Astrocyte (in vitro differentiated cells and primary cell): ENCODE data around the gene PAGE4. TPM values are rescaled to one million over a fixed set of nuclear protein-coding genes. Genes with fewer than 3 reads are reported as not detected.

Experiments used
- DNase-seq: peaks from one replicate; pipeline ENCODE4 v3.0.0-alpha.2; 2010; ENCODE audit warnings: low read depth
- FAIRE-seq: peaks from 2 replicates; lab custom pipeline; 2011; peaks lifted over from hg19 to GRCh38; lab: Jason Lieb, UNC
- H2AFZ ChIP-seq: 2 replicates; pipeline ENCODE4 v1.6.0; 2012; ENCODE audit warnings: low read depth, low read length, inconsistent platforms
- H3K27ac ChIP-seq: 2 replicates; pipeline ENCODE4 v1.5.1; 2011; ENCODE audit warnings: low read depth, low read length, inconsistent platforms
- H3K27me3 ChIP-seq: 2 replicates; pipeline ENCODE4 v1.6.0; 2011; ENCODE audit warnings: low read length, inconsistent platforms; ENCODE audit not compliant: insufficient read depth
- H3K36me3 ChIP-seq: 2 replicates; pipeline ENCODE4 v1.5.1; 2011; ENCODE audit warnings: low read length, inconsistent platforms; ENCODE audit not compliant: insufficient read depth
- H3K4me1 ChIP-seq: 2 replicates; pipeline ENCODE4 v1.5.1; 2011; ENCODE audit warnings: low read length, inconsistent platforms; ENCODE audit not compliant: insufficient read depth
- H3K4me2 ChIP-seq: 2 replicates; pipeline ENCODE4 v1.6.0; 2012; ENCODE audit warnings: low read length, inconsistent platforms
- H3K4me3 ChIP-seq: 2 replicates; pipeline ENCODE4 v1.5.1; 2011; ENCODE audit warnings: low read depth, mild to moderate bottlenecking, low read length, inconsistent platforms; ENCODE audit not compliant: insufficient read depth
- H3K79me2 ChIP-seq: 2 replicates; pipeline ENCODE4 v1.6.0; 2012; ENCODE audit warnings: mild to moderate bottlenecking, low read length, inconsistent platforms; ENCODE audit not compliant: insufficient read depth
- H3K9ac ChIP-seq: 2 replicates; pipeline ENCODE4 v1.6.0; 2012; ENCODE audit warnings: mild to moderate bottlenecking, low read length, inconsistent platforms
- H3K9me3 ChIP-seq: 2 replicates; pipeline ENCODE4 v1.5.1; 2012; ENCODE audit warnings: low read depth, mild to moderate bottlenecking, low read length, inconsistent platforms; ENCODE audit not compliant: insufficient read depth
- H4K20me1 ChIP-seq: 2 replicates; pipeline ENCODE4 v1.6.0; 2012; ENCODE audit warnings: low read length, inconsistent platforms; ENCODE audit not compliant: insufficient read depth
- H3K27ac Mint-ChIP-seq: one replicate; pipeline ENCODE4 v1.8.0; 2021; ENCODE audit warnings: mild to moderate bottlenecking, mixed read lengths; ENCODE audit not compliant: unreplicated experiment
- H3K27me3 Mint-ChIP-seq: one replicate; pipeline ENCODE4 v1.8.0; 2021; ENCODE audit warnings: low read depth, mixed read lengths; ENCODE audit not compliant: unreplicated experiment
- H3K36me3 Mint-ChIP-seq: one replicate; pipeline ENCODE4 v1.8.0; 2021; ENCODE audit warnings: low read depth, mixed read lengths; ENCODE audit not compliant: unreplicated experiment
- H3K4me1 Mint-ChIP-seq: one replicate; pipeline ENCODE4 v1.8.0; 2021; ENCODE audit warnings: low read depth, mixed read lengths; ENCODE audit not compliant: unreplicated experiment
- H3K4me3 Mint-ChIP-seq: one replicate; pipeline ENCODE4 v1.8.0; 2021; ENCODE audit warnings: mild to moderate bottlenecking, moderate library complexity, mixed read lengths; ENCODE audit not compliant: unreplicated experiment
- H3K9me3 Mint-ChIP-seq: one replicate; pipeline ENCODE4 v1.8.0; 2021; ENCODE audit warnings: mild to moderate bottlenecking, mixed read lengths; ENCODE audit not compliant: unreplicated experiment
- EZH2 ChIP-seq: IDR thresholded peaks from 2 replicates; pipeline ENCODE4 v1.6.1; 2012; ENCODE audit warnings: mild to moderate bottlenecking, low read length, inconsistent platforms; ENCODE audit not compliant: insufficient read depth
- total RNA-seq: library from RNA; stranded (reverse); gene quantifications from 2 replicates; pipeline ENCODE4 v1.2.1, GENCODE V29; 2021
- TF ChIP-seq, protein P1 (sequence below): IDR thresholded peaks from 2 replicates; pipeline ENCODE4 v1.5.1; 2011; ENCODE audit warnings: low read depth, mild to moderate bottlenecking, inconsistent platforms, low read length, moderate library complexity; ENCODE audit not compliant: insufficient read depth

Gene PAGE4
- total RNA-seq, 1 donor from 2014 or later = not detected

DNA sequence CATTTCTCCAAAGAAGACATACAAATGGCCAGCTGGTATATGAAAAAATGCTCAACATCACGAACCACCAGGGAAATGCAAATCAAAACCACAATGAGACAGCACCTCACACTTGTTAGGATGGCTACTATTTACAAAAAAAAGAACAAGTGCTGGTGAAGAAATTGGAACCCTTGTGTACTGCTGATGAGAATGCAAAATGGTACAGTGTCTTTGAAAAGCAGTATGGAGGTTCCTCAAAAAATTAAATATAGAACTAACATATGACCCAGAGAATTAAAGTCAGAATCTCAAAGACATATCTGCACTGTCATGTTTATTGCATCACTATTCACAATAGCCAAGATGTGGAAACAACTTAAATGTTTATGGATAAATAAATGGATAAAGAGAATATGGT, 20.9 kb downstream of the PAGE4 start:
- Histone ChIP-seq H3K27me3 (no peaks in the 10 kb centered on the region), H3K4me3 (no peak overlapping the region), H3K79me2 (no peaks in the 10 kb centered on the region), H3K9me3 (no peaks in the 10 kb centered on the region), H3K27ac (no peak overlapping the region), H2AFZ (no peak overlapping the region), H4K20me1 (no peaks in the 10 kb centered on the region), H3K36me3 (no peaks in the 10 kb centered on the region), H3K4me1 (no peaks in the 10 kb centered on the region), H3K9ac (no peak overlapping the region), H3K4me2 (no peak overlapping the region)
- H3K4me3 Mint-ChIP-seq = no peak overlapping the region
- no peak overlapping the region for H3K27ac Mint-ChIP-seq
- peaks cover 9% of the 10 kb centered on the region for H3K9me3 Mint-ChIP-seq
- H3K36me3 Mint-ChIP-seq = no peaks in the 10 kb centered on the region
- peak; percentile 86 for FAIRE-seq
- TF ChIP-seq, protein P1, sequence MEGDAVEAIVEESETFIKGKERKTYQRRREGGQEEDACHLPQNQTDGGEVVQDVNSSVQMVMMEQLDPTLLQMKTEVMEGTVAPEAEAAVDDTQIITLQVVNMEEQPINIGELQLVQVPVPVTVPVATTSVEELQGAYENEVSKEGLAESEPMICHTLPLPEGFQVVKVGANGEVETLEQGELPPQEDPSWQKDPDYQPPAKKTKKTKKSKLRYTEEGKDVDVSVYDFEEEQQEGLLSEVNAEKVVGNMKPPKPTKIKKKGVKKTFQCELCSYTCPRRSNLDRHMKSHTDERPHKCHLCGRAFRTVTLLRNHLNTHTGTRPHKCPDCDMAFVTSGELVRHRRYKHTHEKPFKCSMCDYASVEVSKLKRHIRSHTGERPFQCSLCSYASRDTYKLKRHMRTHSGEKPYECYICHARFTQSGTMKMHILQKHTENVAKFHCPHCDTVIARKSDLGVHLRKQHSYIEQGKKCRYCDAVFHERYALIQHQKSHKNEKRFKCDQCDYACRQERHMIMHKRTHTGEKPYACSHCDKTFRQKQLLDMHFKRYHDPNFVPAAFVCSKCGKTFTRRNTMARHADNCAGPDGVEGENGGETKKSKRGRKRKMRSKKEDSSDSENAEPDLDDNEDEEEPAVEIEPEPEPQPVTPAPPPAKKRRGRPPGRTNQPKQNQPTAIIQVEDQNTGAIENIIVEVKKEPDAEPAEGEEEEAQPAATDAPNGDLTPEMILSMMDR = no peak
- TF ChIP-seq EZH2 = no peak
- no peaks in the 10 kb centered on the region for H3K4me1 Mint-ChIP-seq
- peaks cover 3% of the 10 kb centered on the region for H3K27me3 Mint-ChIP-seq
- DNase-seq = no peak

DNA sequence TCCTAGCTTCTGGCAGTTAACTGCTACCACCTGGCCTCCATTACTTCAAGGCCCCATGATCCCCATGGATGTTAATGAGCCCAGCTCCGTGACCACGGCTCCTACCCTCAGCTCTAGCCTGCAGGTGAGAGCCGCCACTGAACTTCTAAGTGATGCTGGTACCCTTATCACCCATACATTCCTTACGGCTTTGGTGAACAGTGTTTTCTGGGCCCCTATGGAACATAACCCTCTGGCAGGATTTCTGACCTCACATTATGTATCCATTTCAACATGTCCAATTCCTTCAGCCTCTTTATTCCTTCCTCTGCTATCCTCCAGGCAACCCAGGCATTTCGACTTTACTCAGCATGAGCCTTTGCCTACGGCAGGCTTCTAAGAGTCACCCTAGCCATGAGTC, 24.6 kb downstream of the PAGE4 start:
- Histone ChIP-seq H3K9me3 (no peaks in the 10 kb centered on the region), H3K27ac (no peak overlapping the region), H3K79me2 (no peaks in the 10 kb centered on the region), H3K27me3 (no peaks in the 10 kb centered on the region), H2AFZ (no peak overlapping the region), H3K4me1 (no peaks in the 10 kb centered on the region), H3K4me3 (no peak overlapping the region), H3K9ac (no peak overlapping the region), H3K36me3 (no peaks in the 10 kb centered on the region), H4K20me1 (no peaks in the 10 kb centered on the region), H3K4me2 (no peak overlapping the region)
- TF ChIP-seq EZH2 = no peak
- TF ChIP-seq, protein P1 = no peak
- no peak overlapping the region for H3K4me3 Mint-ChIP-seq
- peaks cover 3% of the 10 kb centered on the region for H3K27me3 Mint-ChIP-seq
- H3K27ac Mint-ChIP-seq = no peak overlapping the region
- H3K9me3 Mint-ChIP-seq = no peaks in the 10 kb centered on the region
- H3K36me3 Mint-ChIP-seq = no peaks in the 10 kb centered on the region
- DNase-seq = no peak
- H3K4me1 Mint-ChIP-seq = no peaks in the 10 kb centered on the region
- no peak for FAIRE-seq

DNA sequence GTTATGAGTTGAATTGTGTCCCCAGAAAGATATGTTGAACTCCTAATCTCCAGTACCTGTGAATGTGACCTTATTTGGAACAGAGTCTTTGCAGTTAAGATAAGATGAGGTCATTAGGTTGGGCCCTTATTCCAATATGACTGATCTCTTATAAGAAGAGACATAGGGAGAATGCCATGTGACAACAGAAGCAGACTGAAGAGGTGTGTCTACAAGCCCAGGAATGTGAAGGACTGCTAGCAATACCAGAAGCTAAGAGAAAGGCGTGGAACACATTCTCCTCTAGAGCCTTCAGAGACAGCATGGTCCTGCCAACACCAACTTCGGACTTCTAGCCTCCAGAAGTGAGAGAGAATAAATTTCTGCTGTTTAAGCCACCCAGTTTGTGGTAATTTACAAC, 27.7 kb downstream of the PAGE4 start:
- Mint-ChIP-seq H3K36me3 (no peaks in the 10 kb centered on the region), H3K4me3 (no peak overlapping the region), H3K27ac (no peak overlapping the region), H3K9me3 (no peaks in the 10 kb centered on the region), H3K4me1 (no peaks in the 10 kb centered on the region), H3K27me3 (peaks cover 3% of the 10 kb centered on the region)
- Histone ChIP-seq H3K4me1 (no peaks in the 10 kb centered on the region), H3K4me2 (no peak overlapping the region), H3K36me3 (no peaks in the 10 kb centered on the region), H3K79me2 (no peaks in the 10 kb centered on the region), H3K27me3 (no peaks in the 10 kb centered on the region), H2AFZ (no peak overlapping the region), H3K4me3 (no peak overlapping the region), H3K27ac (no peak overlapping the region), H3K9me3 (no peaks in the 10 kb centered on the region), H3K9ac (no peak overlapping the region), H4K20me1 (no peaks in the 10 kb centered on the region)
- TF ChIP-seq, protein P1 = no peak
- no peak for TF ChIP-seq EZH2
- FAIRE-seq = peak; percentile 43
- no peak for DNase-seq
